HT-29 (cell line): ENCODE data around the gene KDM4B. TPM values are rescaled to one million over a fixed set of nuclear protein-coding genes. Genes with fewer than 3 reads are reported as not detected.

Experiments
- DNase-seq: peaks from one replicate; pipeline ENCODE4 v3.0.0-alpha.2; 2015; ENCODE audit warnings: low spot score
- total RNA-seq: library from RNA; depleted of rRNA; stranded (reverse); fragments of >200 nt; shearing (Covaris generic); gene quantifications from 2 replicates; pipeline ENCODE4 v1.2.3, GENCODE V29; 2014

Gene KDM4B
- total RNA-seq, 1 experiment from 2014 or later: 7.8 TPM

GRCh38 chr19:5086725-5087439, 118.0 kb downstream of the KDM4B start:
- DNase-seq: peak; percentile 47

DNA sequence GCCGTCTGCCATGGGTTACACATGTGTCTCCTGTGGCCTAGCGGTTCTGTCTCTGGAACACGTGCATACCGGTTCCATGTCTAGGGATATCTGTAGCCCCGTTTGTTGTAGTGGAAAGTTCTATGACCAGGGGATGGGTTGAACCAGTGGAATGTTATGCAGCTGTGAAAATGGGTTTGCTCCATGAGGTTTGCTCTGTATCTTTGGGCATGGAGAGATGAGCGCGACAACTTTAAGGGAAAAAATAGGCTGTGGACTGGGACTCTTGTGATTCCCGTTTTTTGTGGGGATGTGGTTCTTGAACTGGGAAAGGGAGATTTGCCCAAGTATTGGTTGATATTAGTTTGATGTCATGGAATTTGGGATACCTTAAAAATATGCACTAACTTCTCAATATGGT, 120.4 kb downstream of the KDM4B start:
- no peak for DNase-seq

- DNase-seq: no peak
Measured at GRCh38 chr19:5090465-5091017, 121.6 kb downstream of the KDM4B start.

GRCh38 chr19:5091018-5091683, 122.2 kb downstream of the KDM4B start:
- DNase-seq: no peak

- DNase-seq: no peak
Measured at GRCh38 chr19:5091684-5092480, 123.0 kb downstream of the KDM4B start.

GRCh38 chr19:5092481-5092843, 123.5 kb downstream of the KDM4B start:
- DNase-seq: no peak

DNA sequence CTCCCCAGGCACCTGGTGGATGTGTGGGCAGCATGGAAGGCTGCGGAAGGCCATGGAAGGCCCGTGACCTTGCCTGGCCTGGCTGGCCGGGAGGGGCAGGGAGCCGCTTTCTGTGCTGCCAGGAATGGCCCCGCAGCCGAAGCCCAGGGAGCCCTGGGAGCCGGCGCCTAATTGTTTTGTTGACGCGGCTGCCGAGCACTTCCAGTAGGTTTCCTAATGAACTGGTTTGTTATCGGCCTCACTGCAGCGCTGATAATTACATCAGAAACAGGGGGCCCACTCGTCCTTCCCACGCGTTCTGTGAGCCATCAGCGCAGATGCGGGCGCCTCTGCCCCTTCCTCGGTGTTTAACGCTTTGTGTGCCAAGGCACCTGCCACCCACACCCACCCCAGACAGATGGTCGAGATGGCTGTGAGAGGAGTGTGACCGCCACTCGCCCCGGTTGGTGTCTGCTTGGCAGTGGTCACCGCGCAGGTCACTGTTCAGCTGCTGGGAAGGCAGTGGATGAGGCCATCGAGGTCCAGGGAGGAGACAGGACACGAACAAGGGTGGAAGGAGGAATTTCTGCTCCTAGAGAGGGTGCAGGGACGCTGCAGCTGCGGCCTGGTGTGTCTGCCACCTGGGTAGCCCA, 124.5 kb downstream of the KDM4B start:
- no peak for DNase-seq

DNA sequence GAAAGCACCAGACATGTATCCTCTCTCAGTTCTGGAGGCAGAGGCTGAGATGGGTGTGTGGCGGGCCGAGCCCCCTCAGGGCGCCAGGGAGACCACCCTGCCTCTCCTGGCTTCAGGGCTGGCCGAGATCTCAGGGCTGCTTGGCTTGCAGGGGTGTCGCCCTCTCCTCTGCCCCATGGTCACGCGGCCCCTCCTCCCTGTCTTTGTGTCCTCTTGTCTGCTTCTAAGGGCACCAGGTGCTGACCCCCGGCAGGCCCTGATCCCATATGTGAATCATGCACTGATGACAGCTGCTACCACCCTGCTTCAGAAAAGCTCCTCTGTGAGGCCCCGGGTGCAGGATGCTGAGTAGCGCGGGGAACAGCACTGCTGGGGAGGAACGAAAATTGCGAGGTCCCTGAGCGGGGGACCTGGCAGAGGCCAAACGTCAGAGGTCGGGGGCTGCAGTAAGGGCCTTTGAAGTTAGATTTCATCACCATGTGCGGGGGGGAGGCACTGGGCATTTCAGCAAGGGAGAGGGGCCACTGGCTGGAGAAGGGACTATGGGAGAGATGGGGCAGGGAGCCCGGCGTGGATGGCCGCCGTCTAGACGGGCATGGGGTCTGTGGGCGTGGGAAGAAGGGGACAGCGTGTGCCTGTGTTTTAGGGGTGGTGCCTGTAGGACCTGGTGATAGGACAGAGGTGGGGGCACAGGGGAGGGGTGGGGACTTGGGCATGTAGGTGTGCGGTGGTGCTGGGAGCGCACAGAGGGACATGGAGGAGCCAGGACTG, 125.2 kb downstream of the KDM4B start:
- no peak for DNase-seq

GRCh38 chr19:5094768-5095567, 126.1 kb downstream of the KDM4B start:
- DNase-seq: no peak

- no peak for DNase-seq
Measured at GRCh38 chr19:5095568-5095850, 126.6 kb downstream of the KDM4B start.

GRCh38 chr19:5096536-5096935, 127.6 kb downstream of the KDM4B start:
- no peak for DNase-seq

DNA sequence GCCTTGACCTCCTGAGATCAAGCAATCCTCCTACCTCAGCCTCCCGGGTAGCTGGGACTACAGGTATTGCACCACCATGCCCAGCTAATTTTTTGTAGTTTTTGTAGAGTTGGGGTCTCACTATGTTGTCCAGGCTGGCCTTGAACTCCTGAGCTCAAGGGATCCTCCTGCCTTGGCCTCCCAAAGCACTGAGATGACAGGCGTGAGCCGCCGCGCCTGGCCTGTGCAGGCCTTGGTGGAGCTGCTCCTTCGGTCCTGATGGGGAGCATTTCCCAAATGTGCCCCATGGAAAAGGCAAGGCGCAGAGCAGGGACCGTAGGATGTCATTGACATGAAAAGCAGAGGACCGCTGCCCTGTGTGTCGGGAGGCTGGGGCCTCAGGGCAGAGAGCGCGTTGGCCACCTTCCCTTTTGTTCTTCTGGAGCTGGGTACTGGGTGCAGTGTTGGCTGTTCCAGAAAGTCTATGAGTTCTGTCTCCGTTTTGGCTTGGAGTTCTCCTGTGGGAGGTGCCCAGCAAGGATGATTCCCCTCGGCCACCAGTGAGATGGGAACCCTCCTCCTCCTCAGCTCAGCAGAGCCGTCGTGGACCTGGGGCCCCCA, 128.5 kb downstream of the KDM4B start:
- no peak for DNase-seq

DNA sequence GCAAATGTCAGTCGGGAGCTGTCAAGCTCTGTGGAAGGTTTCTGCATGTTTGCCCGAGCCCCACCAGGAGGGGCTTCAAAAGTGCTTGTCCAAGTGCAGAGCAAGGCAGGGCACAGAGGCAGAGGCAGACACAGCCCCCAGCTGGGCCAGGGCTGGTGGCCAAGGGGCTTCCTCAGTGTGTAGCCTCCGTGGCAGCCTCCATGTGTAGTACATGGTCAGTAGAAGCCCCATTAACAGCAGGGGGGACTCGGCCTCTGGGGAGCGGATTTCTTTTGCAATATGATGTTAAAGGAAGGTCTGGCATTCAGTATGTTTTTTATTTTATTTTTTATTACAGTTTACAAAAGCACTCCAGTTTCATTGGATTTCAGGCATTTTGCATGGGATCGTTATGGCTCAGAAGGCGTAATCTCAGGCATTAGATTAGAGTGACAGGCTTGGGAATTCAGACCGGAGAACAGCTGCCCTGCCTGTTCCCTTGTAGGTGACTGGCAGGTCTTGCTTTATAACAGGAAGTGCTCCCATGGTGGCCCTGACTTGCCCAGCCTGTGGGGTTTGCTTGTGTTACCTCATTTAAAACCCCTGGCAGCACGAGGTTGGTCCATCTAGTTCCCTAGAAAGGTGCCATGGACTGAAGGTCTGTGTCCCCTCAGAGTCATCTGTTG, 129.2 kb downstream of the KDM4B start:
- DNase-seq: no peak

DNA sequence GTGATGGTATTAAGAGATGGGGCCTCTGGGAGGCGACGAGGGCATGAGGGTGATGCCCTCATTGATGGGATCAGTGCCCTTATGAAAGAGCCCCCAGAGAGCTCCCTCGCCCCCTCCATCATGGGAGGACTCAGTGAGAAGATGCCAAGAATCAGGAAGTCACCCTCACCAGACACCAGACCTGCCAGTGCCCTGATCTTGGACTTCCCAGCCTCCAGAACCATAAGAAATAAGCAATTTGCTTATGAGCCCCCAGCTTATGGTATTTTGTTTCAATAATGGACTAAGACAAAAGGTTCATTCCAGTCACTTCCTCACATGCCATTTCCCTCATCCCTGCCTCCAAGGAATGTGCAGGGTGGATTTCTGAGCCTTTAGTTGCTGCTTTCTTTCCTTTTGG, 129.7 kb downstream of the KDM4B start:
- DNase-seq: no peak

GRCh38 chr19:5099701-5100221, 130.8 kb downstream of the KDM4B start:
- DNase-seq: no peak

GRCh38 chr19:5101871-5102270, 133.0 kb downstream of the KDM4B start:
- no peak for DNase-seq

- no peak for DNase-seq
Measured at GRCh38 chr19:5102520-5102919, 133.6 kb downstream of the KDM4B start.

DNA sequence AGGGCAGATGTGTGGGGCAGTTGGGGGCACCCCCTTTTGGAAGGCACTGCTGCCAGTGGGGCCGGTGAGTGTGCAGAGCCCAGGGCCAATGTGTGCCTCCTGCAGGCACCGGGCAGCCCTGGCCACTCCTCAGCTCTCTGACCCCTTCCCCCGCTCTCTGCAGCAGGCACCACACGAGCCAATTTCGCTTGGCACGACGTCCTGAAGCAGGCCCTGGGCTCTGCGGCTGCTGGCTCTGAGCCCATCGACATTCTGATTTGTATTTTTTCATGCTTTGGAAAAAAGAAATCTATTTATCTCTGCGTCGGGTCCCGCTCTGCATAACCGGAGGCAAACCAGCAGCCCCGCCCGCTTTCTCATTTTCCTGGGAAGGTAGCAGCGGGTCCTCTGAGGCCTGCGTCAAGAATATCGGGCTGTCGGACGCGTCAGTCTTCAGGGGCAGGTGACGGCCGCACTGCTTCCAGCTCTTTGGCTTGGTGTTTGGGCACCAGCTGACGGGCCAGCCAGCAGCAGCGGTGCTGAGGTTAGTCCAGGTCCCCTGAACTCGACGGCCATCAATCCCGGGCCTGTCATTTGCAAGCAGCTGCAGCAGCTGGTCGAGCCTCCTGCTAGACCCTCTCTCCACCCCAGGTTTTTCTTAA, 134.3 kb downstream of the KDM4B start:
- no peak for DNase-seq
